ENCODE results near the gene PLEK2.
"Not testable (repeated sequence)": the region's sequence is repeated elsewhere in the genome, so short reads cannot be mapped to it uniquely, and the experiment has no call there.

PLEK2 gene

DNA sequence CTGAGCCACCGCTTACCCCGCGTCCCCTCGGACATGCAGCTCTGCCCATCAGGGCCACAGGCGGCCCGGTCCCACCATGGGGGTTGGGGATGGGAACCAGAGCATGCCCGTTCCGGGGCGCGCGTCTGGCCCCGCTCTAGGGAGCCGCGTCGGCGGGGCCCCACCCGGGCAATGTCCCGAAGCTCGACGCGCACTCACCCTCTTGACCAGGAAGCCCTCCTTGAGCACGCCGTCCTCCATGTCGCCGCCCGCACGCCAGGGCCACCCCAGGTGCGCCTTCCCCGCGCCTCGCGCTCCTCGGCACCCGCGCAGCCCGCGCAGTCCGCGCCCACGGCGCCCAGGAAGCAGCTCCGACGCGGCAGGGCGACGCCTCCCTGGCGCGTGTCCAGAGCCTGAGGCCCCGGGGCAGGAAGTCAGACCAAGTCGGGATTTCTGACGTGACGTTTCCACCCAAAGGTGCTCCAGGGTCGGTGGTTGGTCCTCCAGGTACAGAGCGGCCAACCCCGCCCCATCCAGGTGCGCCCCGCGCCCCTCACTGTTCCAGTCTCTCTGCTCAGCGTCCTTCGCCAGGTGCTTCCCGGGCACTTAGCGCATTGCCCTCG lies at the start of gene PLEK2:
PLEK2 (minus strand) TSS at position 346 of the 602 bp plus-strand sequence; CDS start at position 240, 106 bp downstream.
- peak; percentile 46 for DNase-seq (ENCODE audit: low spot score)

GRCh38 chr14:67461341-67461985 lies 49.5 kb upstream of the PLEK2 start:
- no peak for DNase-seq (ENCODE audit: low spot score)

DNA sequence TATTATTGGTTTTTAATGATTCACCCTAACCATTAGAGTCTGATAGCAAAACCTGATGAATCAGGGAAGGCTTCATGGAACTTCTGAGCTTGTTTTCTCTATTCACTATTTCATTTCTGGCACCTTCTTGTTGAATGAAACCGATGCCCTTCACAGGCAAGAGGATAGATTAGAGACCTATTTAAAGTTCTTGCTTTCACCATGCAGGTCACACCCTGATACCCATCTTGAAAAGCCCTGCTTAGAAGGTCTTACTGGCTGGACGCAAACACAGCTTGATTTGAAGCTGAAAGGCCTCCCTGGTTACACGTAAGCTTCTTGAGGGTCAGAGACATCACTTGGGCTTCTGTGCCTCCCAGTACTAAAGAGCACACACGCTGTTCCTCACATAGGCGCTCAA lies 47.4 kb upstream of the PLEK2 start:
- DNase-seq (ENCODE audit: low spot score): no peak

- no peak for DNase-seq (ENCODE audit: low spot score)
Observed at GRCh38 chr14:67457782-67458181, 45.8 kb upstream of the PLEK2 start.

GRCh38 chr14:67456732-67457131 lies 44.8 kb upstream of the PLEK2 start:
- DNase-seq (ENCODE audit: low spot score): no peak

- no peak for DNase-seq (ENCODE audit: low spot score)
Observed at GRCh38 chr14:67453575-67454300, 41.8 kb upstream of the PLEK2 start.

DNA sequence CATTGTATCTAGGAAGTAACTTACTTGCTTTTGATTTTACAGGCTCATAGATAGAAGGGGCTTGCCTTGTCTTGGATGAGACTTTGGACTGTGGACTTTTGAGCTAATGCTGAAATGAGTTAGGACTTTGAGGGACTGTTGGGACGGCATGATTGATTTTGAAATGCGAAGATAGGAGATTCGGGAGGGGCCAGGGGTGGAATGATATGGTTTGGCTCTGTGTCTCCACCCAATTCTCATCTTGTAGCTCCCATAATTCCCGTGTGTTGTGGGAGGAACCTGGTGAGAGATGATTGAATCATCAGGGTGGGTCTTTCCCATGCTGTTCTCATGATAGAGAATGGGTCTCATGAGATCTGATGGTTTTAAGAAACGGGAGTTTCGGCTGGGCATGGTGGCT lies 39.7 kb upstream of the PLEK2 start:
- not testable (repeated sequence) for DNase-seq (ENCODE audit: low spot score)

DNA sequence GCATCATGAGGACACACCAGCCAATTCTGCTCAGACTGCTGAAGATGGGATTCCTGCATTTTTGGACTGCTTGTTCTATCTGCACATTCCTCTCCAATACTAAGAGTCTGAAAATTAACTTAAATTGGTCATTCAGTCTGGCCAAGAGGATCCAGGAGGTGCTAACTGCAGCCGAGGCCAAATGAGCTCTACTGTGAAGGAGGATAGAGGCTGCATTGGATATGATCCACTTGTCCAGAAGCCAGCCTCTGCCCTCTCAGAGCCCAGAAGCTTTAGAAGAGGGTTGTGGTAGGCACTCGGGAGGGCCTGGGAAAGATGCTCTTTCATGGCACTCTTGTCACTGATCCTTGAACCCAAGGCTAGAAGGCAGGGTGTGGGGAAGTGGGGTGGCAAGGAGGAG lies 37.1 kb upstream of the PLEK2 start:
- no peak for DNase-seq (ENCODE audit: low spot score)

DNA sequence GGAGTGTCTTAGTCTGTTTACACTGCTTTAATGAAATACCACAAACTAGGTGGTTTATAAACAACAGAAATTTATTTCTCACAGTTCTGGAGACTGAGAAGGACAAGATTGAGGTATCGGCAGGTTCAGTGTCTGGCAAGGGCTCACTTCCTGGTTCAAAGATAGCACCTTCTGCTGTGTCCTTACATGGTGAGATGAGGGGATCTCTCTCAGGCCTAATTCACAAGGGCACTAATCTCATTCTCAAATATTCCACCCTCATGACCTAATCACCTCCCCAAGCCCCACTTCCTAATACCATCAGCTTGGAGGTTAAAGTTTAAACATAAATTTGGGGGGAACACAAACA lies 35.0 kb upstream of the PLEK2 start:
- DNase-seq (ENCODE audit: low spot score): no peak

DNA sequence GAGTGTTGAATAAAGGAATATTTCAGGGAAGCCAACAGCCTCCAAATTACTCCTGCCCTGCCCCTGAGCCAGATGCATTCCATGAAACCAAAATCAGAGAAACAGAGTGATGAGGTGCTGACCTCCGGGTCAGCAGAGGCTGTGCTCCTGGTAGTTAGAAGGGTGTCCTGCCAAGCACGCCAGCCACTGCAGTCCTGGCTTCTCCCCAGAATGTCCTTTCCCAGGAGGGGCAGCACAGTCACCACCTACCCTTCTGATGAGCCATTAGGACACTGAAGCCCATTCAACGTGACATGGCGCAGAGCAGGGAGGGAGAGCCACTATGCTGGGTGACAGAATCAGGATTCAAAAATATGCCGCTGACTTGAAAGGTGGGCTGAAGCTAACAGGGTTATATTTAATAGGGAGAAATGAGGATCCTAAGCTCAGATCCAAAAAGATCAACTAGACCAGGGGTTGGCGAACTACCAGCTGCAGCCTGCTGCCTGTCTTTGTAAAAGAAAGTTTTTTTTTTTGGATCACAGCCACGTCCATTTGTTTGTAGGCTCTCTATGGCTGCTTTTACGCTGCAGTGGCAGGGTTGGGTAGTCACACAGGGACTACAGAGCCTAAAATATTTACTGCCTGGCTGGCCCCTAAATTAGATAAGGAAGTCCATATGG lies 34.5 kb upstream of the PLEK2 start:
- DNase-seq (ENCODE audit: low spot score): no peak

DNA sequence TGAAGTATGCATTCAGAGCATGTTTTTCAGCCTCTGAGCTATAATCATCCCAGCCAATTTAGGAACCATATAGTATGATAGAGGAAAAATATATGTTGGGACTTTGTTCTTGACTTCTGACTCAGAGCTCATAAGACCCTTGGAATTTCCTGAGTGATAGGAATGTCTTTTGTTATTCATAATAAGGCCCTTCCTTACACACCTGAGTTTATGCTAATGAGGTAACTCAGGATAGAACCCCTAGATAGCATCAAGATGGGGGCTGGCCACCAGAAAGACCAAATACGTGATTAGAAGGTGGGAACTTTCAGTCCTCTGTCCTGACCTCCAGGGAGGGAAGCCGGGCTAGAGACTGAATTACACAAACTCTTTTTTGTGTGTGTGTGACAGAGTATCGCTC lies 32.4 kb upstream of the PLEK2 start:
- no peak for DNase-seq (ENCODE audit: low spot score)

GRCh38 chr14:67442139-67442906 lies 30.4 kb upstream of the PLEK2 start:
- no peak for DNase-seq (ENCODE audit: low spot score)

DNA sequence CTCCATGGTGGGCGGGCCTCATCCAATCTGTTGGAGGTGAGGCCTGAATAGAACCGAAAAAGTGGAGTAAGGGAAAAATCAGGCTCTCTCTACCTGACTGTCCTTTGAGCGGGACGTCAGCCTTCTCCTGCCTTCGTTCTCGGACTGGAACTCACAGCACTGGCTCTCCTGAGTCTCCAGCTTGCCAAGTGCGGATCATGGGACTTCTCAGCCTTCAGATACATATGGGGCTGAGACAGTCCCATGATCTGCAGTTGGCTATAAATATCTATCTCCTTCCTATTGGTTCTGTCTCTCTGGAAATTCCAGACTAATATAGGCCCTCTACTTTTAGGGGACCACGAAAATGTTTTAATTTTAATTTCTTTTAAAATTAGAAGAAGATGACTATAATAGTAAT lies 29.7 kb upstream of the PLEK2 start:
- no peak for DNase-seq (ENCODE audit: low spot score)

- DNase-seq (ENCODE audit: low spot score): no peak
Observed at GRCh38 chr14:67441256-67441655, 29.3 kb upstream of the PLEK2 start.

- DNase-seq (ENCODE audit: low spot score): no peak
Observed at GRCh38 chr14:67440513-67440912, 28.5 kb upstream of the PLEK2 start.

DNA sequence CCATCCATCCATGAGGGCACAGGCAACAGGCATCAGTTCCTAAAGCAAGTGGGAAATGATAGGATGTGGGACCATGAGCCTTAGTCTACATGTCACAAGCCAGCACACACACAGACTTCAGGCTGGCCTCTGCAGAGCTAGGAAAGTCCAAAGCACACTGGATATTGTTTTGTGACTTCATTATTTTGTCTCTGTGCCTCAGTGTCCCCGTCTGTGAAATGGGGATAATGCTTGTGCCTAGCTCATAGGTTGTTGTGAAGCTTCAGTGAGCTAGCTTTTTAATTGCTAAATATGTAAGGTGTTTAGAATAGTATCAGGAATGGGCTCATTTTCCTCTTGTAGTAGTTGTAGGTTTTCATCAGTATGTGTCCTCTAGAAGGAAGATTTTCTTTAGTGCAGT lies 27.0 kb upstream of the PLEK2 start:
- DNase-seq (ENCODE audit: low spot score): no peak

GRCh38 chr14:67436006-67436866 lies 24.3 kb upstream of the PLEK2 start:
- no peak for DNase-seq (ENCODE audit: low spot score)

DNA sequence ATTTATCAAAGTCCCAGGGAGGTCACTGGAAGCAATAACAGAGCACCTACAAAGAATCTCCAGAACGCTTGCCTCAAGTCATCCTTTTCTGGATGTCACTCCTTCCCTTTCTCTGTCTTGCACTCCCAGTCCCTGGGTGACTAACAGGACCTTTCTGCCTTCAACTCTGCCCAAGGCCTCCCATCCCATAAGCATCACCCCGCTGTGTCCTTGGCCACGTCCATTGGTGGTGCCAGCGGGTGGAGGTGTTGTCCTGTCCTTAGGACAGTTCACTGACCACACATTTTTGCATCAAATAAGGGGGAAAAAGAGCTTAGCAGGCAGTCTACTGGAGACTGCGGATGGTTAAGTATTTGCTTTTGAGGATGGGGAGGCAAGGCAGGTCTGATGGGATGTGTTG lies 23.6 kb upstream of the PLEK2 start:
- DNase-seq (ENCODE audit: low spot score): no peak

DNA sequence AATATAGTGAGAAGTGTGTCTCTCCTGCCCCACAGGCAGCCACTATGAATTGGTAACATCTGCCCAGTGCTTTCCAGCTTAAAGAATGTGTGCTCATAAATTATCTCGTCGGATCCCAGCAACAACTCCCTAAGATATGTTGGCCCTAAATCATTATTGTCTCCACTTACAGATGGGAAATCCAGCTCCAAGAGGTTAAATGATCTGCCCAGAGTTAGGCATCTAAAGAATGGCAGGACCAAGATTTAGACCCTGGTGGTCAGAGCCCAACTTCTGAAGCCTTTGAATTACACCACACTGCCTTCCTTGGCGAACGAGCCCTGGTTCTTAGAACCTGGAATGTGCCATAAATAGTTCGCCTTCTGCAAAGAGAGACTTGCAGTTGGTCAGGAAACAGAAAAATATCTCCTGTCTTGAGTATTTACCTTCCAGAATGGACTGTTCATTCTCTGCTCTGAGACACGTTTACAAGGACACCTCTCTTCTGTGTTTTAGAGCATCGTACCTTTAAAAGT lies 20.1 kb upstream of the PLEK2 start:
- no peak for DNase-seq (ENCODE audit: low spot score)

DNA sequence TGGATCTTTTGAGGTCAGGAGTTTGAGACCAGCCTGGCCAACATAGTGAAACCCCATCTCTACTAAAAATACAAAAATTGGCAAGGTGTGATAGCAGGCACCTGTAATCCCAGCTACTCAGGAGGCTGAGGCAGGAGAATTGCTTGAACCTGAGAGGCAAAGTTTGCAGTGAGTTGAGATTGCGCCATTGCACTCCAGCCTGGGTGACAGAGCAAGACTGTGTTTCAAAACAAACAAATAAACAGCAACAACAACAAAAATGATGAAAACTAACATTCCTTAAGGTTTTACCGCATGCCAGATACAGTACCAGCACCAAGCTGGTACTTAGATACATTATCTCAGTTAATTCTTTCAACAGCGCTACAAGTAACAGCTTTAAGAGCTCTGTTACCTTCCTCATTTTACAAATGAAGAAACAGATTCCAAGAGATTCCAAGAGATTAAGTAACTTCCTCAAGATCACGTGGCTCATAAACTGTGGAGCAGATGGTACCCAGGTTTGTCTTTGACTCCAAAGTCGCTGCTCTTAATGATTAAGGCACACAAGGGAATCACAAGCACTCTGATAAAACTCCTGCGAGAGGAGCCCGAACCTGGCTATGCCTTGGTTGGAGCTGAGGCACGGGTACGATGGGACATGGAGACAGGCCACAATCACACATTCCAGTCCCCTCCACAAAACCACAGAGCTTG lies 17.7 kb upstream of the PLEK2 start:
- no peak for DNase-seq (ENCODE audit: low spot score)
